HepG2 (cell line): Measurements from ENCODE around the gene CAVIN2. TPM values are rescaled to one million over a fixed set of nuclear protein-coding genes. Genes with fewer than 3 reads are reported as not detected.

Source experiments
- ATAC-seq: fragments of 200-7000 bp; cut with Tn5 transposase; 3 replicates; pipeline ENCODE4 v1.9.1; 2020; ENCODE audit warnings: mild to moderate bottlenecking, moderate library complexity
- BruUV-seq: library from RNA; stranded (reverse); fragments of 400-500 nt; replicated peaks from 2 replicates; lab custom pipeline; 2021; lab: Mats Ljungman, UMichigan
- CTCF ChIA-PET: fragments of 300-600 bp; formaldehyde crosslinking; extraction: SDS; loops from one replicate; lab custom pipeline; 2021; ENCODE audit warnings: low total read pairs, inconsistent platforms, low intra/inter-chr PET ratio; lab: Yijun Ruan, JAX
- POLR2A ChIA-PET: fragments of 350-600 bp; sonication (Branson Sonifier 250); formaldehyde crosslinking; loops from one replicate; lab custom pipeline; 2020; ENCODE audit warnings: antibody characterized with exemption, inconsistent platforms; lab: Yijun Ruan, JAX
- DNase-seq: peaks from one replicate; pipeline ENCODE4 v3.0.0-alpha.2; 2015; ENCODE audit warnings: low spot score
- FAIRE-seq: peaks from 3 replicates; lab custom pipeline; 2011; peaks lifted over from hg19 to GRCh38; lab: Jason Lieb, UNC
- H2AFZ ChIP-seq: one replicate; pipeline ENCODE4 v1.6.1; 2011; ENCODE audit warnings: low read length, inconsistent platforms
- H3K27ac ChIP-seq: fragments of 300-600 bp; 3 replicates; pipeline ENCODE4 v1.8.0; 2011; ENCODE audit warnings: mixed run types, mild to moderate bottlenecking, mixed read lengths, low read length, inconsistent platforms; ENCODE audit not compliant: insufficient read depth; ENCODE audit errors: extremely low read length
- H3K27me3 ChIP-seq, 2 experiments: fragments of 200-600 bp in 1 of 2; 2 replicates in 1 of 2; 3 replicates in 1 of 2; pipeline versions ENCODE4 v1.6.0 to v1.8.0; 2011; ENCODE audit warnings: low read length in 2 of 2, mild to moderate bottlenecking in 2 of 2, moderate library complexity in 2 of 2, inconsistent platforms in 1 of 2; ENCODE audit not compliant: insufficient read depth in 2 of 2, control insufficient read depth in 1 of 2
- H3K36me3 ChIP-seq, 2 experiments: fragments of 200-600 bp in 1 of 2; replicated peaks in 1 of 2; 2 replicates in 1 of 2; 3 replicates in 1 of 2; pipeline versions ENCODE4 v1.5.1 to v1.8.0; 2011; ENCODE audit warnings: low read length in 2 of 2, inconsistent platforms in 1 of 2; ENCODE audit not compliant: insufficient read depth in 2 of 2, control insufficient read depth in 1 of 2
- H3K4me1 ChIP-seq: 2 replicates; pipeline ENCODE4 v1.5.1; 2012; ENCODE audit warnings: low read length, inconsistent platforms; ENCODE audit not compliant: insufficient read depth
- H3K4me2 ChIP-seq: 2 replicates; pipeline ENCODE4 v1.6.0; 2011; ENCODE audit warnings: low read depth, low read length, inconsistent platforms
- H3K4me3 ChIP-seq, 3 experiments: fragments of 200-600 bp in 1 of 3; sonication (generic), shearing (Covaris generic) in 1 of 3; replicated peaks in 1 of 3; 2 replicates each; pipeline ENCODE4 v1.5.1; 2011 to 2016; ENCODE audit warnings: low read length in 3 of 3, inconsistent platforms in 2 of 3, low read depth in 2 of 3, mild to moderate bottlenecking in 2 of 3, control low read depth in 1 of 3, mixed read lengths in 1 of 3; ENCODE audit not compliant: insufficient read depth in 1 of 3
- H3K79me2 ChIP-seq: one replicate; pipeline ENCODE4 v1.6.1; 2011; ENCODE audit warnings: low read length, inconsistent platforms; ENCODE audit not compliant: insufficient read depth
- H3K9ac ChIP-seq: 2 replicates; pipeline ENCODE4 v1.6.0; 2011; ENCODE audit warnings: mild to moderate bottlenecking, low read depth, low read length, inconsistent platforms; ENCODE audit not compliant: insufficient read depth
- H3K9me3 ChIP-seq: 2 replicates; pipeline ENCODE4 v1.5.1; 2012; ENCODE audit warnings: mild to moderate bottlenecking, low read length
- H4K20me1 ChIP-seq: 2 replicates; pipeline ENCODE4 v1.6.0; 2011; ENCODE audit warnings: inconsistent platforms, mild to moderate bottlenecking, low read length, moderate library complexity; ENCODE audit not compliant: insufficient read depth
- ATF1 ChIP-seq: IDR thresholded peaks from 2 replicates; pipeline ENCODE4 v1.6.1; 2016; ENCODE audit warnings: mild to moderate bottlenecking, control low read depth
- DRAP1 ChIP-seq: IDR thresholded peaks from 2 replicates; pipeline ENCODE4 v1.6.1; 2016; ENCODE audit warnings: missing genetic modification reagents, missing compliant biosample characterization
- ERF ChIP-seq: IDR thresholded peaks from 2 replicates; pipeline ENCODE4 v1.6.1; 2018; ENCODE audit warnings: missing biosample characterization, missing genetic modification reagents
- IKZF1 ChIP-seq: fragments of 450-650 bp; IDR thresholded peaks from 2 replicates; pipeline ENCODE4 v1.7.1; 2016
- PITX1 ChIP-seq: sonication (generic); formaldehyde crosslinking; IDR thresholded peaks from 2 replicates; pipeline ENCODE4 v1.5.1; 2020; ENCODE audit warnings: mild to moderate bottlenecking, missing genetic modification reagents
- SALL1 ChIP-seq: sonication (generic); formaldehyde crosslinking; IDR thresholded peaks from 2 replicates; pipeline ENCODE4 v1.8.0; 2022; ENCODE audit warnings: mild to moderate bottlenecking, missing genetic modification reagents
- SALL2 ChIP-seq: sonication (generic); formaldehyde crosslinking; IDR thresholded peaks from 2 replicates; pipeline ENCODE4 v1.8.1; 2023; ENCODE audit warnings: mild to moderate bottlenecking, missing genetic modification reagents, inconsistent platforms
- SNAPC4 ChIP-seq: sonication (generic); formaldehyde crosslinking; IDR thresholded peaks from 2 replicates; pipeline ENCODE4 v1.4.0; 2020; ENCODE audit warnings: mild to moderate bottlenecking, missing genetic modification reagents
- SSRP1 ChIP-seq: IDR thresholded peaks from 2 replicates; pipeline ENCODE4 v1.6.1; 2016; ENCODE audit warnings: control low read depth
- ZNF224 ChIP-seq: sonication (generic); formaldehyde crosslinking; IDR thresholded peaks from 2 replicates; pipeline ENCODE4 v1.5.0; 2020; ENCODE audit warnings: mild to moderate bottlenecking, missing genetic modification reagents
- ZNF343 ChIP-seq: sonication (generic); formaldehyde crosslinking; IDR thresholded peaks from 2 replicates; pipeline ENCODE4 v1.4.0; 2020; ENCODE audit warnings: mild to moderate bottlenecking, missing genetic modification reagents
- ZNF451 ChIP-seq: sonication (generic); formaldehyde crosslinking; IDR thresholded peaks from 2 replicates; pipeline ENCODE4 v1.5.0; 2020; ENCODE audit warnings: mild to moderate bottlenecking, missing genetic modification reagents
- WGBS: methylation state at CpG from one replicate; pipeline ENCODE4 v1.1.6; 2017; ENCODE audit warnings: low lambda C conversion rate; 5-methylcytosine and 5-hydroxymethylcytosine counted together
- in situ Hi-C: cut with HindIII; loops from 2 replicates; pipeline ENCODE4 v1.10.0; 2017; ENCODE audit warnings: low pct_unique_long_range_greater_than_20kb; ENCODE audit not compliant: extremely low pct_ligation_motif_present
- intact Hi-C: fragments of 100-400 bp; cut with micrococcal nuclease; formaldehyde crosslinking; loops from one replicate; pipeline ENCODE4 v1.10.0; 2022; ENCODE audit not compliant: unreplicated experiment
- polyA plus RNA-seq, 8 experiments: library from polyadenylated mRNA; depleted of rRNA in 3 of 8; stranded (reverse) in 7 of 8; unstranded in 1 of 8; fragments of >200 nt; fragmentation: Illumina TruSeq in 4 of 8; extraction: Trizol in 4 of 8; gene quantifications; 2 replicates each; pipeline versions ENCODE4 v1.2.1 to v1.2.3, GENCODE V29; 2011 to 2016; ENCODE audit warnings: low read depth in 4 of 8, missing spikeins in 1 of 8, mixed read lengths in 1 of 8; ENCODE audit not compliant: insufficient read depth in 1 of 8
- total RNA-seq, 5 experiments: library from RNA; depleted of rRNA; stranded (reverse); fragments of >200 nt; fragmentation: Illumina TruSeq; extraction: Trizol; gene quantifications; 2 replicates each; pipeline ENCODE4 v1.2.3, GENCODE V29; 2016; ENCODE audit warnings: low read depth in 1 of 5
- TF ChIP-seq, protein P1 (sequence below): sonication (generic); formaldehyde crosslinking; IDR thresholded peaks from 2 replicates; pipeline ENCODE4 v1.8.0; 2023; ENCODE audit warnings: mild to moderate bottlenecking, missing genetic modification reagents

Gene CAVIN2
- total and polyA plus RNA-seq, 2 of the 13 experiments (the other 11 are each of a cell fraction or from before 2014, with no cell fraction given): 7.6 to 38.8 TPM

DNA sequence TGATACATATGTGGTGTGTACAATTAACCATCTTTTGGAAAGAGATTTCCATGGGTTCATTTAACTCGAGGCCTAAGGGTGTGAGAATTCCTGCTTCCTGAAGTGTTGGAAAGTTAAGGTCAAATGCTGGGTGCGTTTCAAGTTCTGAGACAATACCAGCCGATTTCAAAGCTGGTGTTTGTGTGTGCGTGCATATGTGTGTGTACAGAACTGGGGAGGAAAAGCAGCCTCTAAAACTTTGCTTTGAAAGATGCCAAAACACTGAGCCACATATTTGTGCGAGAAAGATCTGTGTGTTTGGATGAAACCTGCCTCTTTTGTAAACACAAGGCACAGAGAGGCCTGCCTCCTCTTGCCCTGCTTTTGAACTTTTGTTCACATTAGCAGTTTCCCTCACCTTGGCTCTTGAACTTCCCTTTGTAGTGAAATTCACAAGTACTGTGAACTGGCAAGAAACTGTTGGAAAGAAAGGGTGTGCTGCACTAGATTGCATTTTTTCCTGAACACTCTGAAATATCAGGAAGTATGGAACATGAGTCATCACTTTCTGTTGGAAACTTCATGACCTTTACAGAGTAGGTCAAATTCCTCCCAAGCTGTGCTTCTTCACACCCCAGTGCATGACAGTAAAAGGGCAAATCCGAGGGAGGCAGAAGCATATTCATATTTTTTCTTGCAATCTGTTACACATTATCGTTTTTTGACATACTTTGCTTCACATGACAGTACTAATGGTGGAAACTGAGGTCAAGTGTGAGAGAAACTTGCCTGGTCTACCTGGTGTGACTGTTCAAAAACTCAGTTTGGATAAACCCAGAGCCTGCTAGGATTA lies 20.0 kb upstream of the CAVIN2 start (continued):
- TF ChIP-seq PITX1 (CRISPR knock-in tag) (peak; percentile 96), ERF (CRISPR knock-in tag) (peak; percentile 98), SSRP1 (CRISPR knock-in tag) (peak; percentile 88), ZNF343 (CRISPR knock-in tag) (peak; percentile 94), IKZF1 (no peak), SALL1 (peak; percentile 98), DRAP1 (CRISPR knock-in tag) (no peak; the same call in 1 of the 2 replicates)
- TF ChIP-seq, protein P1, sequence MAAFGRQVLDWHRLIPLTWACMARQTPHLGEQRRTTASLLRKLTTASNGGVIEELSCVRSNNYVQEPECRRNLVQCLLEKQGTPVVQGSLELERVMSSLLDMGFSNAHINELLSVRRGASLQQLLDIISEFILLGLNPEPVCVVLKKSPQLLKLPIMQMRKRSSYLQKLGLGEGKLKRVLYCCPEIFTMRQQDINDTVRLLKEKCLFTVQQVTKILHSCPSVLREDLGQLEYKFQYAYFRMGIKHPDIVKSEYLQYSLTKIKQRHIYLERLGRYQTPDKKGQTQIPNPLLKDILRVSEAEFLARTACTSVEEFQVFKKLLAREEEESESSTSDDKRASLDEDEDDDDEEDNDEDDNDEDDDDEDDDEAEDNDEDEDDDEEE: peak; percentile 85; the same call in 1 of the 2 replicates
- TF ChIP-seq, all 625 proteins: peak for 343

- no peak overlapping the region for H2AFZ ChIP-seq
- CTCF ChIA-PET: interaction anchor here (0.9 kb wide), 1 partner anchor 54 kb away, joined by 3 read pairs; no protein-coding TSS in a partner anchor
- H4K20me1 ChIP-seq: no peaks in the 10 kb centered on the region
- H3K9ac ChIP-seq: peak overlapping the region; percentile 50
- ATAC-seq (peak; percentile 1; the same call in 1 of the 3 replicates), FAIRE-seq (no peak), DNase-seq (peak; percentile 23)
- H3K4me1 ChIP-seq: peaks cover 92% of the 10 kb centered on the region
- H3K36me3 ChIP-seq: no peaks in the 10 kb centered on the region
- intact Hi-C loops: loop anchor here (2.0 to 10.0 kb wide), 4 partner anchors 53 to 229 kb away; no protein-coding TSS in a partner anchor
- H3K27ac ChIP-seq: peak overlapping the region; percentile 82
- POLR2A ChIA-PET: interaction anchor here (1.0 to 7.4 kb wide), 5 partner anchors 10 to 48 kb away, joined by 3 to 69 read pairs (median 5); partner anchors contain the start of gene CAVIN2
- no peaks in the 10 kb centered on the region for H3K9me3 ChIP-seq
- no TSS peak for BruUV-seq
- peak overlapping the region; percentile 77 for H3K4me2 ChIP-seq
- in situ Hi-C loops: no loop called here
- no peaks in the 10 kb centered on the region for H3K79me2 ChIP-seq
- TF ChIP-seq SNAPC4 (CRISPR knock-in tag): peak; percentile 65; the same call in 1 of the 2 replicates
- TF ChIP-seq ATF1: peak; percentile 2; the same call in 1 of the 2 replicates
- TF ChIP-seq ZNF224 (CRISPR knock-in tag): 0 out of 2 replicates have a peak, but pooled peaks have one; percentile 2
- no peak for TF ChIP-seq SALL2 (CRISPR knock-in tag)
- TF ChIP-seq ZNF451 (CRISPR knock-in tag): no peak
- no peaks in the 10 kb centered on the region for H3K27me3 ChIP-seq
- peak overlapping the region in 1 of 3 experiments; percentile 20; a peak in 1 of 6 replicates for H3K4me3 ChIP-seq
- 68% methylated on average over 5 of the region's 5 CpGs for WGBS
These were observed 19.3 kb upstream of the CAVIN2 start for GRCh38 chr2:191866195-191866594.
